Measurements from ENCODE around the gene CMC4.

CMC4 gene

DNA sequence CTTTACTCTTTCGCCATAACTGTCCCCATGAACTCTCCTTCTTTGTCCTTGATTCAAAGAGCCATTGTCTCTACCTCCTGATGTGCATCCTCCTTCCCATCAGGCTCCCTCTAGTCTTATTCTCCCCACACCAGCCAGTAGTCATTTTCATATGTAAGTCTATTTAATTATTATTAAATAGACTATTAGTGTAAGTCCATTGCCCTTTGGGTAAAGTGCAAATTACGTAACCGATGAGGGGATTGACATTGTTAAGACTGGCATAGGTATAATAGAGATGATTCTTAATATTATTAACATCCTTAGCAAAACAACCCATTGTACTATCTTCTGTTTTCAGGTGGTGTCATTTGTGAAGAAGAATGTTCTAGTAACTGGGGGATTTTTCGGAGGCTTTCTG, 16.7 kb downstream of the CMC4 start:
- DNase-seq (ENCODE audit: extremely low read depth in 1 of 2, low read depth in 1 of 2) = no peak

DNA sequence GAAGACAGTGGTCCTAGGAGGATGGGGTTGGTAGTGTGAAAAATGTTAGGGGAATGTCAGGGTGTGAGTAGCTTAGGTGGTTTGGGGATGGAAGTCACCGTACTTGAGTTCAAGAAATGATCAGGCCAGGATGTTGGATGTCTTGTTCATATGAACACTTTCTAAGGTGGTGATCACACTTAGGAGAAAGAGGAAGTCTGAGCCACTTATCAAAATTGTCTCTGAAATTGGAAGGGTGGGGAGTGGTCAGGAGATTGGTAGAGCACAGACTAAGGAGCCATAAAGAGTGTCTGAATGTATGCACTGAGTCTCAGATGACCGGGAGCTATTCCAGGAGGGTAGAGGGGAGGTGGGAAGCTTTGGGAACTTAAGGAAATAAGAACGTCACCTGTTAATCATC, 17.3 kb downstream of the CMC4 start:
- no peak for DNase-seq (ENCODE audit: extremely low read depth in 1 of 2, low read depth in 1 of 2)

DNA sequence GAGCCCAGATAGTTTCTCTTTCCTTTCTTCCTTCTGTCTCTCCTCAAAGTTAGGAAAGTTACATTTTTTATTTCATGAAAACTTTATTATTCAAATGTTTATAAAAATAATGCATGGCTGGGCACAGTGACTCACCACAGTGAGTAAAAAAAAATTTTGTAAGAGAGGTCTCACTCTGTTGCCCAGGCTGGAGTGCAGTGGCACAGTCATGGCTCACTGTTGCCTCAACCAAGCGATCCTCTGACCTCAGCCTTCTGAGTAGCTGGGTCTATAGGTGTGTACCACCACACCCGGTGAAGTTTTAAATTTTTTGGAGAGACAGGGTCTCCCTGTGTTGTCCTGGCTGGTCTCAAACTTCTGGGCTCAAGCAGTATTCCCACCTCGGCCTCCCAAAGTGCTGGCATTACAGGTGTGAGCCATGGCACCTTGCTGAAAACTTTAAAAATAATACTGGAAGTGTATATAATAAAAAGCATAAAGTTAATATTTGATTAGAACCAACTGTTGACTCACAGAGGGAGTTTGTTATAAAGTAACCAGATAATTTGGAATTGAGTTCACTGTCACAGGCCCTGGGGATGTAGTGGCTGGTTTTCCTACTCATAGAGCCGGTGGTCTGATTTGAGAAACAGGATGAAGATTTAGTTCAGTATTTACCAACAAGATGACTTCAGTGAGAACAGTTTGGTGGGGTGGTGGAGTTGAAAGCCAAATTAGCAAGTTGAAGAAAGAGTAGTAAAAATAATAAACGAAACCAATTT, 18.0 kb downstream of the CMC4 start:
- DNase-seq (ENCODE audit: extremely low read depth in 1 of 2, low read depth in 1 of 2) = no peak

DNA sequence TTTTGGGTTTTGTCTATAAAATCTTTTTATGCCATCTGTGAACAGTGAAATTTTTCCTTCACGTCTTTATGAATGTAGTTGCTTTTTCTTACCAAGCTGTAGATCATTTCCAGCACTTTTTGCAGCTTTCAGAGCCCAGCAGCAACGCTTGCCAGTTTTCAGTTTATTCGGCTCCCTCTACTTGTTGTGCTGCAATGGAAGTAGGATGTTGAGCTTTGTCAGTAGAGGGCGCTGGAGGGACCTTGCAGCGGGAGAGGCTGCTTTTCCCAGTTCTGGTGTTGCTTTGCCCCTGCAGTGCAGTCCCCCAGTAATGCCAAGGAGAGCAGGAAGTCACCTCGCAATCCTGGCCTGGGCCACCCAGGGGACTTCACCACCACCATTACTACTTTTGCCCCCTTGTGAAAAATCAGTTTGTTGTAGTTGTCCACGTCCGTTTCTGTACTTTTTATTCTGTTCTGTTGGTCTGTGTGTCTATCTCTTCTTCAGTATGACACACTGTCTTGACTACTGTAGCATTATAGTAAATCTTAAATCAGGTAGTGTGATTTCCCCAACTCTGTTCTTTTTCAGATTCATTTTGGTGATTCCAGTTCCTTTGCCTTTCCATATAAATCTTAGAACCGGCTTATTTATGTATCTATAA, 21.8 kb downstream of the CMC4 start:
- no peak for DNase-seq (ENCODE audit: extremely low read depth in 1 of 2, low read depth in 1 of 2)

DNA sequence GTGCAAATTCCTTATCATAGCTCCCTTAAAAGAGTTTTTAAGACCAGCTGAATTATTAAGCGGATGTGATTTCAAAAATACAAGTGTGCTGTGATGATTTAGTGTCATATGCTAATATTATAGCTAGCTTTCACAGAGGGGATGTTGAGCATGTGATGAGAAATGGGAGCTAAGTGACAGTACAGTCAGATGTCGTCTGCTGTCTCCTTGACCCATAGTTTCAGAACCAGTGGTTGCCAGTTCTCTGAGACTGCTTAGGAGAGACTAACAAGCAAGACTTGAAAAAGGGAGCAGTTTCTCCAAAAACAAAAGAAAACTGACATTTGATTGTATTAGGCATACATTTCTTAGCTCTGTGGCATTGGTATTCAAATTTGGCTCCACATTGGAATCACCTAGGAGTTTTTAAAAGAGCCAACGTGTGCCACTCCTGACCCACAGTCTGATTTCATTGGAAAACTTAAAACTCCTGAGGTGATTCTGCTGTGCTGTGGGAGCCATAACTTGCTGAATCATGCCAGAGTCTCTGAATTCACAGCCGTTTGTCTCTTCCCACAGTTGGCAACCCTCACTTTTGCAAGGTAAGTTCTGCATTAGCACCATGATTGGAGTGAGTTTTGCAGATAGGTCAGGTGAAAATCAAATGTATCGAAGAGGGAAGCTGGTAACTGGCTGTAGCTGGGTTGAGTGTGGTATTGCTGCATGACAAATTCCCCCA, 24.0 kb downstream of the CMC4 start:
- no peak for DNase-seq (ENCODE audit: extremely low read depth in 1 of 2, low read depth in 1 of 2)

DNA sequence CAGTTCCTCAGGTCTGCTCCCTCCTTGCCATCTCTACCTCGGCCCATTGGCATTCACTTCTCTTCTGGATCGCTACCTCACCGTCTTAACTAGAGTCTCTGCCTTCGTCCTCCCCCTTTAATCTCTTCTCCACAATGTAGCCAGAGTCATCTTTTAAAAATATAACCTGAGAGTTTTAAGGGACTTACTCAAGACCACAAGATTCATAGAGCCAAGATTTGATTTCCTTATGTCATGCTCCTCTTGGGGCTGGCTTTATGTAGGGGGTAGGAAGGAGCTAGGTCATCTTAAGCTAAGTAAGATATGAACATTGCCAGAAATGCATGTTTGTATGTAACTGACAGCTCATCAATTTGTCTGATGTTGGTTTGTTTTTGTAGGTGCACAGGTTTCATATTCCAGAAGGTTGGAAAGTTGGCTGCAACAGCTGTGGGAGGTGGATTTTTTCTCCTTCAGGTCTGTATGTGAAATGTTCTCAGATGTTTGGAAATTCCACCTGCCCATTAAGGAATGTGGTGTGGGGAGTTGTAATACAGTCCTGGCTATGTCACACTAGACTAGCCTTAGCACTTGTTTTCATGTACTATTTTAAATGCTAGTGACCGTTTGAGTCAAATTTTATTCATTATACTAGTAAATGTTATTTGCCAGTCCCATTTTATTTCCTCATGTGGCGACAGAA, 24.7 kb downstream of the CMC4 start:
- DNase-seq (ENCODE audit: extremely low read depth in 1 of 2, low read depth in 1 of 2) = no peak

DNA sequence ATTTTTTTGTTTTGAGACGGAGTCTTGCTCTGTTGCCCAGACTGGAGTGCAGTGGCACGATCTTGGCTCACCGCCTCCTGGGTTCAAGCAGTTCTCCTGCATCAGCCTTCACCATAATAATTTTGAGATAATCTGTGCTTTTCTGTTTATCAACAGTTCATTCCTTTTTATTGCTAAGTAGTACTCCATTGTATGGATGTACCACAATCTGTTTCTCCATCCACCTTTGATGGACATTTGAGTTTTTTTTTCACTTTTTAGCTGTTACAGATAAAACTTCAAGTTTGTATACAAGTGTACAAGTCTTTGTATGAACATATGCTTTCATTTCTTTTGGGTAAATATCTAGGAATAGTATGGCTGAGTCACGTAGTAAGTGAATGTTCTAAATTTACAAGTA, 35.2 kb downstream of the CMC4 start:
- no peak for DNase-seq (ENCODE audit: extremely low read depth in 1 of 2, low read depth in 1 of 2)

DNA sequence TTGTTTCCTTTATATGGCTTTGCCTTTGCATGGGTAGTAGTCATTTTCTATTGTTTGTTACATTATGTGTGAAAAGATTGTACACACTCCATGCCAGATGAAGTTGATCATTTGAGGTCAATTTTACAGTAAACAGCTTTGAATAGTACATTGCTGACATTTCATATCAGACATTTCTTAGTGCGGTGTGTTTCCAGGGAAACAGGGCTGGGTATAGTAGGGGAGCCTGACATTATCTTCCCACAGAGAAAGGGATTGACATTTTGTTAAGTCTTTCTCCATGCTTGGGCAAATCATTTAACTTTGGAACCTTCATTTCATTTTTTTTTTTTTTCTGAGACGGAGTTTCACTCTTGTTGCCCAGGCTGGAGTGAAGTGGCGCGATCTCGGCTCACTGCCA, 39.3 kb downstream of the CMC4 start:
- no peak for DNase-seq (ENCODE audit: extremely low read depth in 1 of 2, low read depth in 1 of 2)

DNA sequence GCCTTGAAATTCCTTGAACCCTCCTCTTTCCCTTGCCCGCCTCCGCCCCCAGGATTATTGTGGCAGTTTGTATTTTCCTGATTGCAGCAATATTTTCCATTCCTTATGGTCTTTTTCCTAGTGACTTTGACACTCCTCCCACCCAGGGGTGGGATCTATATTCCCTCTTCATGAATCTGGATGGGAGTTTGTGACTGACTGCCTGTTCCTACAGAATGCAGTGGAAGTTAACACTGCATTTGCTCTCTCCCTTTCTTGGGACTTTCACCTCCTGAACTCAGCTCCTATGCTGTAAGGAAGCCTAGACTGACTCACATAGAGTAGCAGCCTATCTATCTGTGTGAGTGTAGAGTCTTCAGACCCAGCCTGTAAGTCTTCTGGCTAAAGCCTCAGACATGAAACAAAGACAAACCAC, 42.1 kb downstream of the CMC4 start:
- no peak for DNase-seq (ENCODE audit: extremely low read depth in 1 of 2, low read depth in 1 of 2)

DNA sequence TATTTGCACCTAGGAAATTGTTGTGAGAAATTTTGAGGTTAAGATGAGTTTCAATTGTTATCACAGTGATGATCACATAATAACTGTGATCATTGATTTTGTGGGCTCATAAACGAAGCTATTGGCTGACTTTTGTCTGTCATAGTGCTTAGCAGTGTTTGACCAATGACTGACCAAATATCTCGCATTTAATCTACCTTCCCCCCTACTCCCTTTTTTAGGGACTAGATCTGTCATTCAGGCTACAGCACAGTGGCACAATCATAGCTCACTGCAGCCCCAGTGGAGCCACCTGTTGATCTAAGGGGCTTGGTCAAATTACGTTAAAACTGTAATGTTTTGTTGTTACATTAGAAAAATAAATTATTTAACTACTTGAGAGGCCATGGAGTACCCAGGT, 42.8 kb downstream of the CMC4 start:
- DNase-seq (ENCODE audit: extremely low read depth in 1 of 2, low read depth in 1 of 2) = no peak

DNA sequence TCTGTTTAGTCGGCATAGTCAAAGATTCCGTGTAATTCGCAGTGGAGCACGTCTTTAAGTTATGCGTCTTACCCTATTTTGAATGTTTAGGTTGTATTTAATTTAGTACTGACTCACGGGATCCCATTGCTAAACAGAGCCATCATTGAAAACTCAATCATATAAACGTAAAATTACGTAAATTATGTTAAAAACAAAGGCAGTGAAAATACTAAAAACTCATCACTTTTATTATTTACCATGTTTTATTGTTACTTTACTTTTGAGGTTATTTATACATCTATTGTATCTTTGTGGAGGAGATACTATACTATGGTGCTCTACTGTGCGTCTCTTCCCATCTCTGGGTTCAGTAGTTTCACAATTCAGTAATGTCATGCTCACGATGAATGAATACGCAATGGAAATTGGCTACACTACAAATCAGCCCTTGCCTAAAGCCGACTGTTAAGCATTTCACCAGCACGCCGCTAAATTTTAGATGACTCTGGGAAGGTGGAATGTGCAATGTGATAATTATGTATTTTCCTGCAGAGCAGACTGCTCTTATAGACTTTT, 43.3 kb downstream of the CMC4 start:
- DNase-seq (ENCODE audit: extremely low read depth in 1 of 2, low read depth in 1 of 2) = peak in 1 of 2 donors; percentile 4

DNA sequence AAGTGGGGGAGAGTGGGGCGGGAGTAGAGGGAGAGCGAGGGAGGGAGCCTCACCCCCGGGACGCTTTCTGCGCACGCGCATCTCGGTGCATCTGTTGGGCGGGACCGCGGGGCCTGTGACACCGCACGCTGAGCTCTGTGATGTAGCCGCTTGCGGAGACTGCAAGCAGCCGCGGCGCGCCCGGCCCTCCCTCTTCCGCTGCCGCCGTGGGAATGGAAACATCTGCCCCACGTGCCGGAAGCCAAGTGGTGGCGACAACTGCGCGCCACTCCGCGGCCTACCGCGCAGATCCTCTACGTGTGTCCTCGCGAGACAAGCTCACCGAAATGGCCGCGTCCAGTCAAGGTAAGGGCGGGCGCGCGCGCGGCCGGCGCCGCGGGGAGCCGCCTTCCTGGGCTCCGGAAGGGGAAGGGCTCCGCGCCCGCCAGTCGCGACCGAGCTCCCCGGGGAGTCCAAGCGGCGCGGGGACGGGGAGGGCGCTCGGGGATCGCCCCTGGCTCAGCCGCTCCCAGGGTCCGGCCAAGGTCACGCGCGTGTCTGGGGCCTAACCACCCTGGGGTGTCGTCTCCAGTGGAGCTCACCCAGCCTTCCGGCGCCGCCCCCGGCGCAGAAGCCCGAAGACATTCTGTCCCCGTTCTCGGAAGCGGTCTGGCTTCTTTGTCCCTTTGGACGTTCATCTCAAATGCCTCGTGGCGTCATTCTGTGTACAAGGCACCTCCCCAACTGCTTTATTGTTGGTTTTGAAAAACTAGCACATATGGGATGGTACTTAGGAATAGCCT, 44.0 kb downstream of the CMC4 start, which contains the start of gene FUNDC2:
TSS of gene FUNDC2 (plus strand) at position 118 of the 782 bp plus-strand sequence. CDS start at position 213, 95 bp downstream.
- DNase-seq (ENCODE audit: extremely low read depth in 1 of 2, low read depth in 1 of 2) = peak; percentile 84 to 91

DNA sequence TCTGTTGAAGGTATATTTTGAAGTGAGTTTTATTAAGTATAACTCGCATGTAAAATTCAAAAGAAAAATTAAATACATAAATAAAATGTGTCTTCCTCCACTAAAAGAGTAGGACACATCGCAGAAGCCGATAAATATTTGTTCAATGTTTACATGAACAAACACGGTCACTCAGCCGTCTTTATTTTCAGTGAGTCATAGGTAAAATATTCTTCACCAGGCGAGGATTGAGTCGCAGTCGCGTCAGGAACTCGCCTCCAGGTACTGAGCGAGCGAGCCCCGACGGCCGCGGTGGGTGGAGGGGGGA, 44.6 kb downstream of the CMC4 start:
- no peak for DNase-seq (ENCODE audit: extremely low read depth in 1 of 2, low read depth in 1 of 2)

DNA sequence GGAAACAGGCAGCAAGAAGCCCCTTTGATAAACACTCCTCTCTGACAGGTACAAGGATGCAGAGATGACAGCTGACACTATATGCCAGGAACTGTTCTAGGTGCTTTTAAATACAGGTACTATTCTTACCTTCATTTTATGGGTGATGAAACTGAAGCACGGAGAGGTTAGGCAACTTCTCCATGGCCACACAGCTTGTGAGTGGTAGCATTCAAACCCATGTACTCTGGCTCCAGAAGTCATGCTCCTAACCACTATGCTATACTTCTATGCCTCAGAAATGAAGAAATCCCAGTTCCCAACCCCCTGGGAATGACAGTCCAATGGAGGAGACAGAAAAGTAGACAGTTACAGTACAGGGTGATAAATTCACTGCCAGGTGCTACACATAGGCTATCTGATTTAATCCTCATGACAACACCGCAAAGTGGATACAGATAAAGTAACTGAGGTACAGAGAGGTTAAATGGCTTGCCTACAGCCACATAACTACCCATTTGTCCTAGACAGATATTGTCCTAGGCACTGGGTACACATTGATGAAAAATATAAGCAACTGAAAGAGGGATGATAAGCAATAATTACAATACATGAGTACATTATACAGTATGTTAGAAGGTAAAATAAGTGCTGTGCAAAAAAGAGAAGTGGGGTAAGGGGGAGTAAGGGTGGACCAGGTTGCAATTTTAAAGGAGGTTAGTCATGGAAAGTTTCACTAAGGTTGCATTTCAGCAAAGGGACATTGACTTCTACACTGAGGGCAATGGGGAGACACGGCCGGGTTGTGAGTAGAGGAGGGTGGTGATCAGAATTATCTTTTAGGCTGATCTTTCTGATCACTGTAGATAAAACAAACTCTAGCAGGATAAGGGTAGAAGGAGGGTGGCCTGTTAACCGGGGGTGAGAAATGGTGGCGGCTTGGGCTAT, 46.8 kb downstream of the CMC4 start:
- DNase-seq (ENCODE audit: extremely low read depth in 1 of 2, low read depth in 1 of 2) = no peak

DNA sequence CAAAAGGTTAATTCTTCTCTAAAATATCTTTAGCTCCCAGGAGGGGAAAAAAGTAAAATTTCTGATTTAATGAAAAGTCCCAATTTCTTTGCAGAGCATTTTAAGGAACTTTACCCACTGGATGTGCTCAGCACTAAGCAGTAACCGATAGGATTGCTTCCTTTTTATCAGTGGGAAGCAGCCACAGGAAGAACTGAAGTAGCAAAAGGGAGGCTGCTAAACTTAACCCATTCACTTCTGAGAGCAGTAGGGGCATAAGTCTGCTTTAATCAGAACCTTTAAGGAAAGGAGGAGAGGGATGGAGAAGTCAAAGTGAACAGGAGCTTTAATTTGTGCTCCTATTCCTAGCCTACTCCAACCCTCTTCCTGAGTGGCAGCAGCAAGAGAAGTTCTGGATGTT, 48.4 kb downstream of the CMC4 start, which contains the start of gene F8:
TSS of gene F8 (minus strand) at position 139 of the 400 bp plus-strand sequence. CDS start 171 bp downstream, outside the sequence.
- no peak for DNase-seq (ENCODE audit: extremely low read depth in 1 of 2, low read depth in 1 of 2)

DNA sequence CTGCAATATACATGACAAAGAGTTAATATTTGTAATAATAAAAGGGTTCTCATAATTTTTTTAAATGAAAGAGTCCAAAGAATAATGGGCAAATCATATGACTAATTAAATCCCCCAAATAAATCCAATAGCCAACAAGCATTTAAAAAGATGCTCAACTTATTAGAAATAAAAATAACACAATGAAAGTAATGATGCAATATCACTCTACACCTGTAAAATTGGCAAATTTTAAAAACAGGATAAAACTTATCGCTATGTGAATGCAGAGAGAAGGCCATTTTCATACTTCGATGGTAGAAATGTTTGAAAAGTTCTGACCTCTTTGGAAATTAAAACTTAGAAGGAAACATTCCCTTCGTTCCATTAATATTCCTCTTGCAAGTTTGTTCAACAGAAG, 50.3 kb downstream of the CMC4 start:
- DNase-seq (ENCODE audit: extremely low read depth in 1 of 2, low read depth in 1 of 2) = no peak
